ENCODE data around the gene KLF13. TPM values are rescaled to one million over a fixed set of nuclear protein-coding genes. Genes with fewer than 3 reads are reported as not detected.
A peak's percentile ranks its signal among the peaks of the same experiment; 100 is the strongest.

KLF13 gene
- total and polyA plus RNA-seq, 2 donors (not counting 1 experiment from before 2014, with no cell fraction given): 65.5 to 140 TPM

DNA sequence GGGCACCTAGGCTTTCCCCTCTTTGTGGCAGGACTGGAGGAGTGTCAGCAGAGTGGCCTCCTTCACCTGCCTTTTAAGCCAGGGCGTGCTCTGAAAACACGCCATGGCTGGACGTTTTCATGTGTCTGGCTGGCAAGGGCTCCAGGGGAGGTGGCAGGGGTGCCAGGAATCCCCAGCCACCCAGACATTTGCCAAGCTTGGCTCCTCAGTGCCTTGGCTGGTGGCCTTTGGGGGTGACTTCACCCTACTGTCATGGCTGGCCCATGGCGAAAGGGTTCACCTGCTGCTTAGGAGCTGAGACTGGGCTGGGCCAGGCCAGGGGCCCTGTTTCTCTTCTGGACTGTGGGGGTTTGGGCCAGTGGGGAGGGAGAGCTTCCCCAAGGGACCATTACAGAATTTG, 17.6 kb downstream of the KLF13 start:
- Mint-ChIP-seq H3K9me3 (ENCODE audit: insufficient read depth) (no peaks in the 10 kb centered on the region), H3K4me3 (peak overlapping the region; percentile 95), H3K27ac (peak overlapping the region; percentile 99), H3K27me3 (no peaks in the 10 kb centered on the region), H3K4me1 (peaks cover 99% of the 10 kb centered on the region)
- Histone ChIP-seq H3K4me1 (ENCODE audit: control insufficient read depth in 2 of 2, insufficient read depth in 2 of 2, low read length in 2 of 2) (peaks cover 100% of the 10 kb centered on the region in 2 donors), H3K36me3 (replicated peaks in 1 of 2; ENCODE audit: control extremely low read depth in 1 of 2, control insufficient read depth in 1 of 2, extremely low read depth in 1 of 2, insufficient read depth in 2 of 2, low read length in 1 of 2) (peaks cover 0 to 28% of the 10 kb centered on the region in 2 experiments), H2AFZ (ENCODE audit: insufficient read depth, low read depth, low read length, poor library complexity, severe bottlenecking) (no peak overlapping the region), H3K9me3 (ENCODE audit: control extremely low read depth in 1 of 3, control insufficient read depth in 2 of 3, insufficient read depth in 1 of 3, low read length in 2 of 3) (no peaks in the 10 kb centered on the region), H4K20me1 (ENCODE audit: control insufficient read depth, insufficient read depth, low read length, poor library complexity, severe bottlenecking) (peaks cover 99% of the 10 kb centered on the region), H3K27me3 (replicated peaks in 1 of 4; ENCODE audit: control extremely low read depth in 1 of 4, control insufficient read depth in 3 of 4, insufficient read depth in 4 of 4, low read length in 3 of 4) (no peaks in the 10 kb centered on the region), H3K4me3 (ENCODE audit: control extremely low read depth in 1 of 5, extremely low read depth in 1 of 5, insufficient read depth in 1 of 5, low read depth in 2 of 5, low read length in 4 of 5) (no peak overlapping the region), H3K27ac (ENCODE audit: low read length in 2 of 2) (peak overlapping the region; percentile 90 to 97), H3K79me2 (ENCODE audit: control insufficient read depth, insufficient read depth, low read length) (peaks cover 100% of the 10 kb centered on the region), H3K4me2 (replicated peaks; ENCODE audit: low read depth, low read length, poor library complexity, severe bottlenecking) (peak overlapping the region; percentile 89), H3K9ac (ENCODE audit: low read length) (no peak overlapping the region)
- WGBS (ENCODE audit: insufficient coverage): 95% methylated on average over 4 of the region's 4 CpGs
- ChIA-PET POLR2A (interaction anchor here (0.7 to 3.7 kb wide), 4 partner anchors 10 to 32 kb away, joined by 3 to 19 read pairs (median 7); partner anchors contain the start of gene KLF13), CTCF (interaction anchor here (1.1 to 1.9 kb wide), 3 partner anchors 17 to 143 kb away, joined by 3 to 6 read pairs (median 4); no protein-coding TSS in a partner anchor)
- TF ChIP-seq, protein P1, sequence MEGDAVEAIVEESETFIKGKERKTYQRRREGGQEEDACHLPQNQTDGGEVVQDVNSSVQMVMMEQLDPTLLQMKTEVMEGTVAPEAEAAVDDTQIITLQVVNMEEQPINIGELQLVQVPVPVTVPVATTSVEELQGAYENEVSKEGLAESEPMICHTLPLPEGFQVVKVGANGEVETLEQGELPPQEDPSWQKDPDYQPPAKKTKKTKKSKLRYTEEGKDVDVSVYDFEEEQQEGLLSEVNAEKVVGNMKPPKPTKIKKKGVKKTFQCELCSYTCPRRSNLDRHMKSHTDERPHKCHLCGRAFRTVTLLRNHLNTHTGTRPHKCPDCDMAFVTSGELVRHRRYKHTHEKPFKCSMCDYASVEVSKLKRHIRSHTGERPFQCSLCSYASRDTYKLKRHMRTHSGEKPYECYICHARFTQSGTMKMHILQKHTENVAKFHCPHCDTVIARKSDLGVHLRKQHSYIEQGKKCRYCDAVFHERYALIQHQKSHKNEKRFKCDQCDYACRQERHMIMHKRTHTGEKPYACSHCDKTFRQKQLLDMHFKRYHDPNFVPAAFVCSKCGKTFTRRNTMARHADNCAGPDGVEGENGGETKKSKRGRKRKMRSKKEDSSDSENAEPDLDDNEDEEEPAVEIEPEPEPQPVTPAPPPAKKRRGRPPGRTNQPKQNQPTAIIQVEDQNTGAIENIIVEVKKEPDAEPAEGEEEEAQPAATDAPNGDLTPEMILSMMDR (IDR thresholded peaks at IDR 0.05): no peak
- no peak for TF ChIP-seq EZH2 (IDR thresholded peaks at IDR 0.05; ENCODE audit: borderline replicate concordance, insufficient read depth, low read depth, low read length, poor library complexity, severe bottlenecking)
- DNase-seq: no peak
- ATAC-seq (ENCODE audit: low read depth): no peak
- intact Hi-C loops (cut with micrococcal nuclease): no loop called here

All from B cell (primary cell).